Activated naive CD4-positive, alpha-beta T cell treated with anti-CD3 and anti-CD28 coated beads, Interleukin-2, amount 50 U/mL, for 16 hours (primary cell): ENCODE measurements around the gene PGA3.
A peak's percentile ranks its signal among the peaks of the same experiment; 100 is the strongest.

Experiments
- DNase-seq: peaks from one replicate; pipeline ENCODE4 v3.0.0-alpha.2; 2020

PGA3 gene

GRCh38 chr11:61254403-61255025 lies 51.2 kb downstream of the PGA3 start:
- peak; percentile 63 for DNase-seq

- DNase-seq: no peak
Measured at GRCh38 chr11:61256710-61257482, 53.6 kb downstream of the PGA3 start.

- no peak for DNase-seq
Measured at GRCh38 chr11:61258546-61258945, 55.2 kb downstream of the PGA3 start.

GRCh38 chr11:61259363-61259762 lies 56.0 kb downstream of the PGA3 start:
- no peak for DNase-seq
